Measurements from ENCODE around the gene ZNF200.

ZNF200 gene

GRCh38 chr16:3234543-3234856, 458 bp downstream of the ZNF200 start:
- Histone ChIP-seq H3K79me2 (ENCODE audit: insufficient read depth, low read depth) (peaks cover 11% of the 10 kb centered on the region), H3K36me3 (ENCODE audit: insufficient read depth) (peaks cover 19% of the 10 kb centered on the region; the same call in 1 of the 2 replicates)
- no peak for TF ChIP-seq CTCF (conservative IDR thresholded peaks at IDR 0.05; ENCODE audit: low read depth, low read length)

GRCh38 chr16:3223913-3224515, 10.9 kb downstream of the ZNF200 start:
- no peak overlapping the region for H2AFZ ChIP-seq (ENCODE audit: low read depth)
- H3K36me3 ChIP-seq (ENCODE audit: insufficient read depth) = peaks cover 19% of the 10 kb centered on the region; the same call in 1 of the 2 replicates
- H3K4me3 ChIP-seq (IDR thresholded peaks at IDR 0.05; ENCODE audit: insufficient read depth, low read depth, low read length) = no peak overlapping the region
- no peak overlapping the region for H3K9ac ChIP-seq
- no peaks in the 10 kb centered on the region for H3K4me1 ChIP-seq (ENCODE audit: low read depth, poor library complexity, severe bottlenecking)
- no peak for TF ChIP-seq CTCF (conservative IDR thresholded peaks at IDR 0.05; ENCODE audit: low read depth, low read length)
- no peaks in the 10 kb centered on the region for H3K27me3 ChIP-seq (ENCODE audit: insufficient read depth, low read depth)
- H3K4me2 ChIP-seq = no peak overlapping the region
- H4K20me1 ChIP-seq (ENCODE audit: insufficient read depth) = no peaks in the 10 kb centered on the region
- H3K79me2 ChIP-seq (ENCODE audit: insufficient read depth, low read depth) = no peaks in the 10 kb centered on the region
- no peak overlapping the region for H3K27ac ChIP-seq

More at GRCh38 chr16:3234543-3234856, 458 bp downstream of the ZNF200 start:
- peak overlapping the region; percentile 81 for H3K4me2 ChIP-seq
- peak overlapping the region; percentile 80 for H3K27ac ChIP-seq
- peaks cover 11% of the 10 kb centered on the region for H3K4me1 ChIP-seq (ENCODE audit: low read depth, poor library complexity, severe bottlenecking)
- no peak overlapping the region for H3K4me3 ChIP-seq (IDR thresholded peaks at IDR 0.05; ENCODE audit: insufficient read depth, low read depth, low read length)
- H3K9ac ChIP-seq = peak overlapping the region; percentile 81
- peak overlapping the region; percentile 92 for H2AFZ ChIP-seq (ENCODE audit: low read depth)
- H4K20me1 ChIP-seq (ENCODE audit: insufficient read depth) = no peaks in the 10 kb centered on the region
- H3K27me3 ChIP-seq (ENCODE audit: insufficient read depth, low read depth) = no peaks in the 10 kb centered on the region

GRCh38 chr16:3220839-3221238, 14.1 kb downstream of the ZNF200 start:
- H3K4me2 ChIP-seq = no peak overlapping the region
- H4K20me1 ChIP-seq (ENCODE audit: insufficient read depth) = no peaks in the 10 kb centered on the region
- H2AFZ ChIP-seq (ENCODE audit: low read depth) = no peak overlapping the region
- no peak overlapping the region for H3K9ac ChIP-seq
- H3K4me3 ChIP-seq (IDR thresholded peaks at IDR 0.05; ENCODE audit: insufficient read depth, low read depth, low read length) = no peak overlapping the region
- no peaks in the 10 kb centered on the region for H3K27me3 ChIP-seq (ENCODE audit: insufficient read depth, low read depth)
- H3K4me1 ChIP-seq (ENCODE audit: low read depth, poor library complexity, severe bottlenecking) = peaks cover 28% of the 10 kb centered on the region
- H3K36me3 ChIP-seq (ENCODE audit: insufficient read depth) = peaks cover 11% of the 10 kb centered on the region; the same call in 1 of the 2 replicates
- no peaks in the 10 kb centered on the region for H3K79me2 ChIP-seq (ENCODE audit: insufficient read depth, low read depth)
- no peak for TF ChIP-seq CTCF (conservative IDR thresholded peaks at IDR 0.05; ENCODE audit: low read depth, low read length)
- no peak overlapping the region for H3K27ac ChIP-seq

GRCh38 chr16:3216263-3216640, 18.7 kb downstream of the ZNF200 start:
- no peaks in the 10 kb centered on the region for H3K36me3 ChIP-seq (ENCODE audit: insufficient read depth)
- peak overlapping the region; percentile 0; the same call in 1 of the 2 replicates for H2AFZ ChIP-seq (ENCODE audit: low read depth)
- peak overlapping the region; percentile 76 for H3K27ac ChIP-seq
- peaks cover 51% of the 10 kb centered on the region for H3K4me1 ChIP-seq (ENCODE audit: low read depth, poor library complexity, severe bottlenecking)
- peak overlapping the region; percentile 5; the same call in 1 of the 2 replicates for H3K9ac ChIP-seq
- H3K79me2 ChIP-seq (ENCODE audit: insufficient read depth, low read depth) = no peaks in the 10 kb centered on the region
- no peak overlapping the region for H3K4me3 ChIP-seq (IDR thresholded peaks at IDR 0.05; ENCODE audit: insufficient read depth, low read depth, low read length)
- peak overlapping the region; percentile 41 for H3K4me2 ChIP-seq
- TF ChIP-seq CTCF (conservative IDR thresholded peaks at IDR 0.05; ENCODE audit: low read depth, low read length) = no peak
- H4K20me1 ChIP-seq (ENCODE audit: insufficient read depth) = no peaks in the 10 kb centered on the region
- H3K27me3 ChIP-seq (ENCODE audit: insufficient read depth, low read depth) = no peaks in the 10 kb centered on the region

All from KMS-11 (cell line).